Activated naive CD8-positive, alpha-beta T cell treated with anti-CD3 and anti-CD28 coated beads, Interleukin-2, amount 50 U/mL, for 16 hours (primary cell): Measurements from ENCODE around the gene AVPR1A.

Experiments used
- DNase-seq: peaks from one replicate; pipeline ENCODE4 v3.0.0-alpha.2; 2020; ENCODE audit warnings: low read depth, low spot score

The AVPR1A gene

GRCh38 chr12:63095369-63095980 lies 55.5 kb downstream of the AVPR1A start:
- DNase-seq, result no peak

- DNase-seq, result no peak
These were observed 57.3 kb downstream of the AVPR1A start for GRCh38 chr12:63093711-63094110.

DNA sequence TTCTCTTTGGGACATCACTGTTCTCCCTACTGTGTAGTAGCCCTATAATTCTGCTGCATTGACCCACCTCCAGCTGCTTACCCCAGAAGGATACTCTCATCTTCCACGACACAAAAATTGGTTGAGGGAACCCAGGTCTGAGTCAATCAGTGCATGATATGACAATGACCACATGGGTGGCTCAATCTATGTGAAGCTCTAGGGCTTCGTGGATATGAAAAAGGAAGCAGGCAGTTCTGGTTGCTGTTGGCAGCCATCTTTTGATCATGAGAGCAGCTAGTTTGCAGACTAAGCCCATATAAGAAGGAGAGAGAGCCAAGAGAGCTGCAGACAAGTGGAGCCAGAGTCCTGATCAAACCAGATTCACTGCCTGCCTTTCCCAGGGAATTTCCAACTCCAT lies 57.9 kb downstream of the AVPR1A start:
- no peak for DNase-seq
